Heart left ventricle (tissue), 16 donors: ENCODE measurements around the gene UPK3BL1. TPM values are rescaled to one million over a fixed set of nuclear protein-coding genes. Genes with fewer than 3 reads are reported as not detected.
A peak's percentile ranks its signal among the peaks of the same experiment; 100 is the strongest.
"Not testable (repeated sequence)": the region's sequence is repeated elsewhere in the genome, so short reads cannot be mapped to it uniquely, and the experiment has no call there.

Source experiments
- ATAC-seq, 4 donors: fragments of 200-7000 bp; cut with Tn5 transposase; one replicate each; pipeline ENCODE4 v1.9.1; 2020 to 2022; ENCODE audit warnings: moderate library complexity in 4 of 4, mild to moderate bottlenecking in 3 of 4, moderate number of reproducible peaks in 1 of 4
- DNase-seq, 5 donors: peaks; one replicate each; pipeline ENCODE4 v3.0.0-alpha.2; 2020
- H3K27ac ChIP-seq, 12 donors: fragments of 200-600 bp; sonication (generic) in 4 of 12; one replicate each; pipeline versions ENCODE4 v1.5.0 to v1.8.0; 2016 to 2022; ENCODE audit warnings: mild to moderate bottlenecking in 2 of 12
- H3K27me3 ChIP-seq, 9 donors: fragments of 200-600 bp; sonication (generic) in 2 of 9; one replicate each; pipeline versions ENCODE4 v1.5.1 to v1.8.0; 2016 to 2022; ENCODE audit warnings: mild to moderate bottlenecking in 3 of 9
- H3K36me3 ChIP-seq, 9 donors: fragments of 200-600 bp; sonication (generic) in 2 of 9; one replicate each; pipeline versions ENCODE4 v1.5.0 to v1.8.0; 2018 to 2022; ENCODE audit warnings: mild to moderate bottlenecking in 2 of 9
- H3K4me1 ChIP-seq, 12 donors: fragments of 200-600 bp; sonication (generic) in 4 of 12; one replicate each; pipeline versions ENCODE4 v1.5.0 to v1.8.0; 2016 to 2022; ENCODE audit warnings: mild to moderate bottlenecking in 3 of 12
- H3K4me3 ChIP-seq, 12 donors: fragments of 200-600 bp; sonication (generic) in 4 of 12; one replicate each; pipeline versions ENCODE4 v1.5.0 to v1.8.0; 2017 to 2022; ENCODE audit warnings: mild to moderate bottlenecking in 9 of 12, moderate library complexity in 4 of 12
- H3K9me3 ChIP-seq, 12 donors: fragments of 200-600 bp; sonication (generic) in 4 of 12; one replicate each; pipeline versions ENCODE4 v1.5.0 to v1.8.0; 2016 to 2022; ENCODE audit warnings: mild to moderate bottlenecking in 1 of 12
- WGBS, 4 donors: extraction: QIAGEN DNeasy Blood & Tissue Kit in 2 of 4; methylation state at CpG; one replicate each; pipeline versions ENCODE4 v1.1.5 to v1.1.7; 2013 to 2018; 5-methylcytosine and 5-hydroxymethylcytosine counted together
- intact Hi-C, 10 donors: fragments of 100-400 bp; cut with DNase I; formaldehyde crosslinking; loops; one replicate each; pipeline versions ENCODE4 v1.11.1 to v1.14.2; 2022
- long read RNA-seq, 3 donors: library from polyadenylated mRNA; unstranded; transcript quantifications; one replicate each; pipeline ENCODE4 v2.0.0, GENCODE V29; 2020 to 2021
- polyA plus RNA-seq, 2 donors: library from polyadenylated mRNA; stranded (reverse); fragments of 200-250 nt; gene quantifications; one replicate each; pipeline ENCODE4 v1.2.3, GENCODE V29; 2013
- total RNA-seq, 9 donors: library from RNA; depleted of rRNA in 2 of 9; stranded (reverse); fragments of >200 nt in 2 of 9; fragmentation: NEBNext Ultra II Directional in 3 of 9; extraction: Animal tissue kit (Norgen Biotek cat#: 25700) in 3 of 9; gene quantifications; one replicate each; pipeline versions ENCODE4 v1.1.0 to v1.2.4, GENCODE V29; 2016 to 2023
- donor health status: ischemic (EF 13 %, LVEDD 7.1; RV severe dilation, severe dysfunction).
- donor health status: healthy with polysubstance abuse.
- donor health status: DM: no; HTN: yes; CAD: no.
- donor health status: DM: no; HTN: no; CAD: no.
- donor health status: ischemic (EF 25% LVEDD 6.9; RV normal size, moderate dysfunction).
- donor health status: ischemic (EF 25% LVEDD 5.7; RV mildly dilated, moderate dysfunction).
- donor health status: healthy.
- donor health status: DM: yes; HTN: yes; CAD: no.
- donor health status: ischemic (EF 35%, LVEDD 5.7; RV mildly dilated, moderate dysfunction).
- donor health status: nonischemic (EF 11% LVEDD 7.7; RV severe dilation, severe dysfunction).
- donor health status: DM: yes; HTN: yes; CAD: no.
- donor health status: PGD.
- donor health status: ischemic (EF 29% LVEDD 5.4; RV normal size, mild dysfunction).
- donor health status: nonischemic (EF 23%, LVEDD 6.1; RV moderate dilation, normal function).

The UPK3BL1 gene, protein sequence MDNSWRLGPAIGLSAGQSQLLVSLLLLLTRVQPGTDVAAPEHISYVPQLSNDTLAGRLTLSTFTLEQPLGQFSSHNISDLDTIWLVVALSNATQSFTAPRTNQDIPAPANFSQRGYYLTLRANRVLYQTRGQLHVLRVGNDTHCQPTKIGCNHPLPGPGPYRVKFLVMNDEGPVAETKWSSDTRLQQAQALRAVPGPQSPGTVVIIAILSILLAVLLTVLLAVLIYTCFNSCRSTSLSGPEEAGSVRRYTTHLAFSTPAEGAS
- total RNA-seq = 10 to 100 TPM in 7 of 9 donors, 1 to 10 TPM in 2; 6.0 to 29.2 (median 12.8) TPM
- 10 to 100 TPM in 1 of 2 donors, 1 to 10 TPM in 1; 8.3 to 30.9 TPM for polyA plus RNA-seq
- long read RNA-seq, donor 1, partial matches to known transcripts = 0 of 3 reads
- long read RNA-seq, donor 1, other reads (novel, unspliced or antisense) = 2 of 3 reads
- long read RNA-seq, donor 2, partial matches to known transcripts = 0 of 4 reads
- long read RNA-seq, donor 2, other reads (novel, unspliced or antisense) = 0 of 4 reads
- long read RNA-seq, donor 3, partial matches to known transcripts = 4 of 7 reads
- long read RNA-seq, donor 3, other reads (novel, unspliced or antisense) = 3 of 7 reads

DNA sequence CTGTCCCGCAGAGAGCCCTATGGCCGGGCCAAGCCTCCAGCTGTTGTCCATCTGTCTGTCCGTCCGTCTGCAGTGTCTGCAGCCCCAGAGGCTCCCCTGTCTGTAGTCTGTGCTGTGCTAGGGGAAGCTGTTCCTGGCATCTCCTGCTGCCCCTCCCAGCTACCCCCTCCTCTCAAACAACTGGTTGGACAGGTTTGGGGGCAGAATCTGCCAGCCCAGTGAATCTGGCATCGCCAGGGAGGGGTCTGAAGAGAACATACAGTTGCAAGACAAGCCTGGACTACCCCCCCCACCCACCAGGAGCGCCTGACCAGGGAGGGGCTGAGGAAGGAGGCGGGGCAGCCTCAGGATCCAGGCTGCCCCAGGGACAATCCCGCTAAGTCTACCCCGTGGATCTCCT, at the start of gene UPK3BL1:
Gene UPK3BL1, minus strand, starts transcription at position 101 of the 400 bp plus-strand sequence. Its CDS starts 50 bp downstream, at position 51.
- H3K27me3 ChIP-seq, intact Hi-C loops, H3K4me3 ChIP-seq, DNase-seq, H3K36me3 ChIP-seq, H3K9me3 ChIP-seq, H3K4me1 ChIP-seq, H3K27ac ChIP-seq: not testable (repeated sequence)
- no CpG with 5 or more reads among the region's 9 CpGs for whole genome bisulfite sequencing, 4 donors
- ATAC-seq = peak in 3 of 4 donors; percentile 42 to 47 (median 44)

DNA sequence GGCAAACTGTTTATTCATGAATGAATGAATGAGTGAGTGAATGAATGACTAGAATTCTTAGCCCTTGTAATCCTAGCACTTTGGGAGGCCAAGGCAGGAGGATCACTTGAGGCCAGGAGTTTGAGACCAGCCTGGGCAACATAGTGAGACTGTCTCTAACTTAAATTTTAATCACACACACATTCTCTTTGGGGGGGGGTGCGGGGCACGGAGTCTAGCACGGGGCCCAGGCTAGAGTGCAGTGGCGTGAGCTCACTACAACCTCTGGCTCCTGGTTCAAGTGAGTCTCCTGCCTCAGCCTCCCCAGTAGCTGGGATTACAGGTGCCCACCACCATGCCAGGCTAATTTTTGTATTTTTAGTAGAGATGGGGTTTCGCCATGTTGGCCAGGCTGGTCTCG, 48.0 kb upstream of the UPK3BL1 start:
- peak in 1 of 5 donors; percentile 30 for DNase-seq
- 82 to 93% (median 93%) methylated on average over 4 of the region's 6 CpGs; no CpG with 5 or more reads in 1 of the 4 donors for whole genome bisulfite sequencing, 4 donors
- H3K4me3 ChIP-seq, H3K4me1 ChIP-seq, H3K36me3 ChIP-seq, intact Hi-C loops, H3K27me3 ChIP-seq, ATAC-seq, H3K9me3 ChIP-seq, H3K27ac ChIP-seq: not testable (repeated sequence)

DNA sequence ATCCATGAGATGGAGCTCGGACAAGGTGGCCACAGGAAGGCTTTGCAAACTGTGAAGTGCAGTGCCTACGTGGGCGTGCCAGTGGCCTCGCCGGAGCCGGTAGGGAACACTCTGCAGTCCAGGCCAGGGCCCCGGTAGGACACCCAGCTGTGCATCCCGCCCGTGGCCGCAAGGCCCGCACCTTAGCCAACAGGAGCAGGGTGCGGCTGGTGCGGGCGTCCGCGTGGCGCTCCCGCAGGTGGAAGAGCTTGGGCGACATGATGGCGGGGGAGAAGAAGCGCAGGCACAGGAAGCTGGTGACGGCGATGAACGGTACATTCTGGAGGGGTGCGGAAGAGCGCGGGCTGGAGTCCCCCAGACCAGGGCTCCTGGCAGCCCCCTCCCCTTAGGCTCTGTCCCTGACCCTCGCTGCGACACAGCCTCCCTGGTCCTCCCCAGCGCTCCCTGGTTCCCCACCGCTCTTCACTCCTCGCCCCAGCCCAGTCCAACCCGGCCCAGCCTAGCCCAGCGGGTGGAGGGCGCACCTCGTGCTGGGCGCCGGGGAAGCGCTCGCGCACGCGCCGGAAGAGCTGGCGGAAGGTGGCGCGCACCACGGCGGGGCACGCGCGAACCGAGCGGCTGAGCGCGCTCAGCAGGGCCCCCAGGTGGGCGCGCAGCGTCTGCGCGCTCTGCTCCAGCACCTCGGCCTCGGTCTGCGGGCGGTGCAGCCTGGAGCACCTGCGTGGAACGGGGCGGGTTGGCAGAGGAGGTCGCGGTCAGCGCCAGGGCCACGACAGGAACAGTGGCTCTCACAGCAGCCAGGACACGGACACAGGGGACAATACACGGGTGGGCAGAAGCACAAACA, 47.1 kb upstream of the UPK3BL1 start:
- H3K36me3 ChIP-seq, H3K27ac ChIP-seq, intact Hi-C loops, H3K27me3 ChIP-seq, H3K9me3 ChIP-seq, H3K4me1 ChIP-seq: not testable (repeated sequence)
- peak overlapping the region in 2 of 12 donors; percentile 28 to 43 for H3K4me3 ChIP-seq
- DNase-seq (peak in 1 of 5 donors; percentile 56), ATAC-seq (peak in 3 of 4 donors; percentile 43 to 44 (median 43))
- 37 to 48% methylated on average over 14 to 15 of the region's 74 CpGs; no CpG with 5 or more reads in 2 of the 4 donors for WGBS, 4 donors

DNA sequence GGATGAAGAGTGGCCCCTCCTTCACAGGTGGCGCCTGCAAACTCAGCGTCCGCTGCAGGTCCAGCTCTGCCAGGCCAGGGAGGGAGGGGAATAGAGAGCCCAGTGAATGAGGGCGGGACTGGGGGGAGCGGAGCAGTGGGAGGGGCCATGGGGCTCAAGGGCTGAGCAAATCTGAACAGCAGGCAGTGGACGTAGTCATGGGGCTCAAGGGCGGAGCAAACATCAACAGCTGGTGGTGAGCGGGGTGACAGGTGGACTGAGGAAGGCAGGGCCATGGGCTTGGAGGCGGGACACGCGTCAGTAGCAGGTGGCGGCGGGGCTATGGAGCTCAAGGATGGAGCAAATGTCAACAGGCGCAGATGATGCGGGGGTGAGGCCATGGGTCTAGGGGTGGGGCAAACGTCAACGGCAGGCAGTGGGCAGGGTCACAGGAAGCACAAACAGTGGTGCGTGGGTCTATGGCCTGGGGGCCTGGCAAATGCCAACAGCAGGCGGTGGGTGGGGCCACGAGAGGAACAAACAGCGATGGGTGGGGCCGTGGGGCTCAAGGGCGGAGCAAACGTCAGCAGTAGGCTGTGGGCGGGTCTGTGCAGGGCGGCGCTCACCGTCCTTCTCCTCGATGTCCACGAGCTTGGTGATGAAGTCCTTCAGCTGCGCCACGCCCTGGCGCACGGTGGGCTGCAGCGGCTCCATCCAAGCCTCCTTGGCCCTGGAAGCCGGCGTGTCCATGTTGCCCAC, 45.9 kb upstream of the UPK3BL1 start:
- H3K9me3 ChIP-seq, H3K4me1 ChIP-seq, H3K4me3 ChIP-seq, H3K27me3 ChIP-seq, H3K36me3 ChIP-seq, H3K27ac ChIP-seq, DNase-seq, intact Hi-C loops: not testable (repeated sequence)
- WGBS, 4 donors = no CpG with 5 or more reads among the region's 37 CpGs
- ATAC-seq = peak; percentile 89 to 94 (median 94)

DNA sequence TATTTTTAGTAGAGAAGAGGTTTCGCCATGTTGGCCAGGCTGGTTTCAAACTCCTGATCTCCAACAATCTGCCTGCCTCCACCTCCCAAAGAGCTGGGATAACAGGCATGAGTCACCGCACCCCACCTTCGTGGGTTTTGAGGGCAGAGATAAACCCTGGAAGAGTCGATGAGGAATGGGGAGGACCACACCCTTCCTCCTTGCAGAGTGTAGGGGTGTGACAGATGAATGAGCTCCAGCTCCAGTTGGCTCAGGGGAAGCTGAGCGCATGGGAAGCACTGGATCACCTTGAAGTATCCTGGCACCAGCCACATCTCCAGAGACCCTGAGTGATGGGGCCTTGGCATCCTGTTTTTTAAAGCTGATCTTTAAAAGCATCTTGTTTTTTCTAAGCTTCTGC, 40.0 kb upstream of the UPK3BL1 start:
- intact Hi-C loops, H3K9me3 ChIP-seq, H3K36me3 ChIP-seq, H3K4me3 ChIP-seq, H3K4me1 ChIP-seq, H3K27me3 ChIP-seq, H3K27ac ChIP-seq, DNase-seq: not testable (repeated sequence)
- no CpG with 5 or more reads among the region's 5 CpGs for WGBS, 4 donors
- peak in 1 of 4 donors; percentile 16 for ATAC-seq

GRCh38 chr7:102680780-102681179, 38.2 kb upstream of the UPK3BL1 start:
- WGBS, 4 donors = no CpG with 5 or more reads among the region's 5 CpGs
- peak in 3 of 4 donors; percentile 5 to 31 (median 25) for ATAC-seq
- H3K27ac ChIP-seq, intact Hi-C loops, H3K27me3 ChIP-seq, H3K4me3 ChIP-seq, H3K4me1 ChIP-seq, DNase-seq, H3K36me3 ChIP-seq, H3K9me3 ChIP-seq: not testable (repeated sequence)

GRCh38 chr7:102675545-102675944, 33.0 kb upstream of the UPK3BL1 start:
- ATAC-seq, H3K4me3 ChIP-seq, intact Hi-C loops, H3K4me1 ChIP-seq, DNase-seq, H3K27me3 ChIP-seq, H3K27ac ChIP-seq, H3K9me3 ChIP-seq, H3K36me3 ChIP-seq: not testable (repeated sequence)
- WGBS, 4 donors = 83 to 91% methylated on average over 1 of the region's 2 CpGs; no CpG with 5 or more reads in 2 of the 4 donors

- H3K36me3 ChIP-seq, DNase-seq, H3K4me1 ChIP-seq, H3K9me3 ChIP-seq, H3K4me3 ChIP-seq, H3K27ac ChIP-seq, H3K27me3 ChIP-seq, ATAC-seq, intact Hi-C loops: not testable (repeated sequence)
- WGBS, 4 donors = no CpG with 5 or more reads among the region's 9 CpGs
Observed at GRCh38 chr7:102673447-102674067, 31.0 kb upstream of the UPK3BL1 start.

- DNase-seq, intact Hi-C loops, H3K4me1 ChIP-seq, H3K9me3 ChIP-seq, H3K27ac ChIP-seq, H3K27me3 ChIP-seq, H3K36me3 ChIP-seq: not testable (repeated sequence)
- peak in 1 of 4 donors; percentile 1 for ATAC-seq
- peak overlapping the region in 6 of 12 donors; percentile 48 to 68 (median 58) for H3K4me3 ChIP-seq
- no CpG with 5 or more reads among the region's 9 CpGs for WGBS, 4 donors
Observed at GRCh38 chr7:102671956-102672307, 29.3 kb upstream of the UPK3BL1 start.
